Naive B cell (primary cell): ENCODE data around the gene SGMS1. TPM values are rescaled to one million over a fixed set of nuclear protein-coding genes. Genes with fewer than 3 reads are reported as not detected.
"Not testable (repeated sequence)": the region's sequence is repeated elsewhere in the genome, so short reads cannot be mapped to it uniquely, and the experiment has no call there.

Experiments used
- ATAC-seq, 2 donors: fragments of 150-1000 bp; cut with Tn5 transposase; 2 replicates each; pipeline ENCODE4 v1.10.0; 2021; ENCODE audit warnings: low read depth in 2 of 2, mild to moderate bottlenecking in 2 of 2, moderate library complexity in 2 of 2
- DNase-seq: peaks from one replicate; pipeline ENCODE4 v3.0.0; 2022
- H3K27ac Mint-ChIP-seq, 6 donors: one replicate each; pipeline ENCODE4 v1.8.0; 2020 to 2022; ENCODE audit warnings: mild to moderate bottlenecking in 6 of 6, mixed read lengths in 6 of 6, moderate library complexity in 5 of 6, inconsistent platforms in 2 of 6
- H3K27me3 Mint-ChIP-seq, 3 donors: one replicate each; pipeline ENCODE4 v1.8.0; 2021 to 2022; ENCODE audit warnings: mixed read lengths in 3 of 3, mild to moderate bottlenecking in 1 of 3
- H3K36me3 Mint-ChIP-seq, 2 donors: one replicate each; pipeline ENCODE4 v1.8.0; 2020 to 2022; ENCODE audit warnings: mixed read lengths in 2 of 2, inconsistent platforms in 1 of 2, mild to moderate bottlenecking in 1 of 2
- H3K4me1 Mint-ChIP-seq, 3 donors: one replicate each; pipeline ENCODE4 v1.8.0; 2020 to 2022; ENCODE audit warnings: mixed read lengths in 3 of 3, inconsistent platforms in 1 of 3, mild to moderate bottlenecking in 1 of 3, moderate library complexity in 1 of 3
- H3K4me3 Mint-ChIP-seq, 8 donors: one replicate each; pipeline ENCODE4 v1.8.0; 2020 to 2022; ENCODE audit warnings: mild to moderate bottlenecking in 8 of 8, mixed read lengths in 8 of 8, moderate library complexity in 8 of 8, inconsistent platforms in 2 of 8
- H3K9me3 Mint-ChIP-seq, 7 donors: one replicate each; pipeline ENCODE4 v1.8.0; 2020 to 2022; ENCODE audit warnings: mixed read lengths in 7 of 7, mild to moderate bottlenecking in 5 of 7, inconsistent platforms in 2 of 7, moderate library complexity in 1 of 7
- polyA plus RNA-seq, 6 donors: library from polyadenylated mRNA; unstranded; fragments of 300-500 nt; fragmentation: Illumina TruSeq; gene quantifications; one replicate each; pipeline ENCODE4 v1.2.3, GENCODE V29; 2021; ENCODE audit warnings: low read depth in 6 of 6

SGMS1 gene
- polyA plus RNA-seq, 6 donors from 2014 or later: 14.2 to 21.7 (median 16.7) TPM

GRCh38 chr10:50279489-50279888, 344.3 kb downstream of the SGMS1 start:
- Mint-ChIP-seq H3K9me3 (peaks cover 0 to 7% (median 0%) of the 10 kb centered on the region in 7 donors), H3K27me3 (peaks cover 23 to 64% (median 64%) of the 10 kb centered on the region in 3 donors), H3K36me3 (peaks cover 0 to 8% of the 10 kb centered on the region in 2 donors), H3K27ac (no peak overlapping the region), H3K4me1 (peaks cover 0 to 5% (median 0%) of the 10 kb centered on the region in 3 donors), H3K4me3 (no peak overlapping the region)
- ATAC-seq (no peak), DNase-seq (no peak)

- peaks cover 0 to 1% (median 0%) of the 10 kb centered on the region in 7 donors for H3K9me3 Mint-ChIP-seq
Observed at GRCh38 chr10:50275650-50276235, 348.0 kb downstream of the SGMS1 start.

GRCh38 chr10:50272531-50272930, 351.2 kb downstream of the SGMS1 start:
- no peak for DNase-seq
- no peak overlapping the region for H3K27ac Mint-ChIP-seq
- ATAC-seq: no peak

More at GRCh38 chr10:50275650-50276235, 348.0 kb downstream of the SGMS1 start:
- peak in 1 of 2 donors; percentile 58 for ATAC-seq
- H3K27me3 Mint-ChIP-seq: peaks cover 9 to 38% (median 31%) of the 10 kb centered on the region in 3 donors
- H3K27ac Mint-ChIP-seq: no peak overlapping the region
- DNase-seq: peak; percentile 25
- peaks cover 0 to 13% (median 4%) of the 10 kb centered on the region in 3 donors for H3K4me1 Mint-ChIP-seq
- H3K4me3 Mint-ChIP-seq: no peak overlapping the region
- no peaks in the 10 kb centered on the region for H3K36me3 Mint-ChIP-seq

GRCh38 chr10:50271564-50272250, 352.0 kb downstream of the SGMS1 start:
- no peaks in the 10 kb centered on the region for H3K36me3 Mint-ChIP-seq
- H3K27ac Mint-ChIP-seq: peak overlapping the region in 1 of 6 donors; percentile 14
- no peak overlapping the region for H3K4me3 Mint-ChIP-seq
- peaks cover 0 to 13% (median 4%) of the 10 kb centered on the region in 3 donors for H3K4me1 Mint-ChIP-seq
- ATAC-seq (no peak), DNase-seq (no peak)
- H3K27me3 Mint-ChIP-seq: peaks cover 4 to 18% (median 18%) of the 10 kb centered on the region in 3 donors
- peaks cover 0 to 4% (median 0%) of the 10 kb centered on the region in 7 donors for H3K9me3 Mint-ChIP-seq

More at GRCh38 chr10:50272531-50272930, 351.2 kb downstream of the SGMS1 start:
- peaks cover 0 to 4% (median 0%) of the 10 kb centered on the region in 7 donors for H3K9me3 Mint-ChIP-seq
- H3K4me1 Mint-ChIP-seq: peaks cover 0 to 13% (median 4%) of the 10 kb centered on the region in 3 donors
- no peaks in the 10 kb centered on the region for H3K36me3 Mint-ChIP-seq
- peaks cover 4 to 26% (median 21%) of the 10 kb centered on the region in 3 donors for H3K27me3 Mint-ChIP-seq
- H3K4me3 Mint-ChIP-seq: no peak overlapping the region

GRCh38 chr10:50267877-50268276, 355.9 kb downstream of the SGMS1 start:
- Mint-ChIP-seq H3K27me3 (peaks cover 19 to 47% (median 41%) of the 10 kb centered on the region in 3 donors), H3K36me3 (peaks cover 0 to 17% of the 10 kb centered on the region in 2 donors)
- not testable (repeated sequence) for H3K4me1 Mint-ChIP-seq, ATAC-seq, DNase-seq, H3K9me3 Mint-ChIP-seq, H3K27ac Mint-ChIP-seq, H3K4me3 Mint-ChIP-seq

GRCh38 chr10:50262625-50263024, 361.1 kb downstream of the SGMS1 start:
- not testable (repeated sequence) for DNase-seq, ATAC-seq, H3K27ac Mint-ChIP-seq, H3K9me3 Mint-ChIP-seq
- Mint-ChIP-seq H3K4me1 (peaks cover 24 to 34% (median 25%) of the 10 kb centered on the region in 3 donors), H3K4me3 (peak overlapping the region in 6 of 8 donors; percentile 41 to 73 (median 49)), H3K36me3 (peaks cover 0 to 17% of the 10 kb centered on the region in 2 donors), H3K27me3 (peaks cover 40 to 57% (median 56%) of the 10 kb centered on the region in 3 donors)

- peaks cover 0 to 3% (median 1%) of the 10 kb centered on the region in 7 donors for H3K9me3 Mint-ChIP-seq
- H3K4me3 Mint-ChIP-seq: peak overlapping the region in 7 of 8 donors; percentile 26 to 84 (median 82)
- peak; percentile 57 for DNase-seq
Observed at GRCh38 chr10:50260791-50261281, 362.9 kb downstream of the SGMS1 start.

More at GRCh38 chr10:50260791-50261281, 362.9 kb downstream of the SGMS1 start:
- peaks cover 49 to 63% (median 55%) of the 10 kb centered on the region in 3 donors for H3K27me3 Mint-ChIP-seq
- peak; percentile 99 to 100 for ATAC-seq
- peaks cover 25 to 34% (median 26%) of the 10 kb centered on the region in 3 donors for H3K4me1 Mint-ChIP-seq
- peaks cover 0 to 17% of the 10 kb centered on the region in 2 donors for H3K36me3 Mint-ChIP-seq
- H3K27ac Mint-ChIP-seq: peak overlapping the region in 3 of 6 donors; percentile 54 to 72 (median 71)

Other genes starting within 250 kb of the SGMS1 start
- gene ASAH2B, start 116.0 kb upstream of the SGMS1 start, polyA plus RNA-seq: 1 to 10 TPM in 3 of 6 donors, under 1 TPM in 2, not detected in 1; 0.63 to 2.1 (median 1.6) TPM